Measurements from ENCODE around the gene ATF1.

ATF1 gene

DNA sequence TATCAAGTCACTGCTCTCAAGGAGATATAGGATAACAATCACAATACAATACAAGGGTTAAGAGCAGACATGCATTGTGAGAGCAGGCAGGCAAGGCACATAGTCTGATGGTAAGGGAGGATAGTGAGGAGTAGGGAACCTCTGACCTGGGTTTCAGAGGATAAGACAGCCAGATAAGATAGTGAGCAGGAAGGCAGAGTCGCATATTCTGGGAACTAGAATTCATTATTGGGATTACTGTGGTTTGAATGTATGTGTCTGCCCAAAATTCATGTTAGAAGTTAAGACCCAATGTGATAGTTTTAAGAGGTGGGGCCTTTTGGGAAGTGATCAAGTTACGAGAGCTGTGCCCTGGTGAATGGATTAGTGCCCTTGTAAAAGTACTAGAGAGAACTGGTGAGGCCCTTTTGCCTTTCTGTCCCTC, 14.4 kb upstream of the ATF1 start:
- no peak for DNase-seq (ENCODE audit: low read depth)
- TF ChIP-seq, protein P1, sequence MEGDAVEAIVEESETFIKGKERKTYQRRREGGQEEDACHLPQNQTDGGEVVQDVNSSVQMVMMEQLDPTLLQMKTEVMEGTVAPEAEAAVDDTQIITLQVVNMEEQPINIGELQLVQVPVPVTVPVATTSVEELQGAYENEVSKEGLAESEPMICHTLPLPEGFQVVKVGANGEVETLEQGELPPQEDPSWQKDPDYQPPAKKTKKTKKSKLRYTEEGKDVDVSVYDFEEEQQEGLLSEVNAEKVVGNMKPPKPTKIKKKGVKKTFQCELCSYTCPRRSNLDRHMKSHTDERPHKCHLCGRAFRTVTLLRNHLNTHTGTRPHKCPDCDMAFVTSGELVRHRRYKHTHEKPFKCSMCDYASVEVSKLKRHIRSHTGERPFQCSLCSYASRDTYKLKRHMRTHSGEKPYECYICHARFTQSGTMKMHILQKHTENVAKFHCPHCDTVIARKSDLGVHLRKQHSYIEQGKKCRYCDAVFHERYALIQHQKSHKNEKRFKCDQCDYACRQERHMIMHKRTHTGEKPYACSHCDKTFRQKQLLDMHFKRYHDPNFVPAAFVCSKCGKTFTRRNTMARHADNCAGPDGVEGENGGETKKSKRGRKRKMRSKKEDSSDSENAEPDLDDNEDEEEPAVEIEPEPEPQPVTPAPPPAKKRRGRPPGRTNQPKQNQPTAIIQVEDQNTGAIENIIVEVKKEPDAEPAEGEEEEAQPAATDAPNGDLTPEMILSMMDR (IDR thresholded peaks at IDR 0.05; ENCODE audit: low read depth, low read length, missing control alignments) = no peak
- no peak overlapping the region for H3K4me3 ChIP-seq (ENCODE audit: low read depth, low read length)

DNA sequence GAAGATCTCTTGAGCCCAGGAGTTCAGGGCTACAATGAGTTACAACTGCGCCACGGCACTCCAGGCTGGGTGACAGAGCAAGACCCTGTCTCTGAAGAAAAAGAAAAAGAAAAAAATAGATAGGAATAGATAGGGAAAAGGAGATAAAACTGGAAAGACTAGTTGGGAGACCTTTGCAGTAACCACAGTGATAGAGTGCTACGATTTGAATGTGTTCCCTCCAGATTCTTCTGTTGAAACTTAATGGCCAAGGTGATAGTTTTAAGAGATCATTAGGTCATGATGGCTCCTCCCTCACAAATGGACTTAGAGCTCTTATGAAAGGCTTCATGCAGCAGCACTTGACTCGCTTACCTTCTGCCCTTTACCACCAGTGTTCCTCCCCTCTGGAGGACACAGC, 13.5 kb upstream of the ATF1 start:
- TF ChIP-seq, protein P1 (IDR thresholded peaks at IDR 0.05; ENCODE audit: low read depth, low read length, missing control alignments) = no peak
- DNase-seq (ENCODE audit: low read depth) = no peak
- no peak overlapping the region for H3K4me3 ChIP-seq (ENCODE audit: low read depth, low read length)

DNA sequence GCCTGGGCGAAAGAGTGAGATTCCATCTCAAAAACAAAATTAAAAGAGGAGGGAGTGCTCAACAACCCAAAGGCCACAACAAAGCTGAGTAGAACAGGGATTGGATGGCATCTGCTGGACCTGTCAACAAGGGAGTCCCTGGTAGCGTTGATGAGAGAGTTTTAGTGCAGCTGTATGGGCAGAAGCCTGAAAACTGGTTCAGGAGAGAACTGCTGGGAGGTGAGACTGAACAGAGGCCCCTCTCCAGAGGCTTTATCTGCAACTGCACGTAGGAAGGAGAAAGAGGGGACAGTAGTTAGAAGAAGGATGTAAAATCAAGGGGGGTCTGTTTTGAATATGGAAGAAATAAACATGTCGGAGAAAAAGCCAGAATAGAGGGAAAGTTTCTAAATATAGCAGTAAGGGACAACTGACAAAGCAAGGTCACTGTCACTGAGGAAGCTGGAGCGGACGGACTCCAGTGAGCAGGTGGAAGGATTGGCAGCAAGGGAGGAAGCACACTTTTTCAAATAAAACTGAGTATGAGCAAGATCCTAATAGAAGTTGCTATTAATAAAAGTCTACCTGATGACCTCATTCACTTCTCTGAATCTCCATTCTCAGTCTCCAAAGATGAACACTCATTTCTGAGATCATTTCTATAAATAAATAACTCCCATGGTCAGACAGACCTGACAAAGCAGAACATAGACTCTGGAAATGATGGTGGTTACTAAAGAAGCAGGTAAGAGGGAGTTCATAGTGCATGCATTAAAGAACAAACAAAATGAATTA, 11.8 kb upstream of the ATF1 start:
- TF ChIP-seq, protein P1 (IDR thresholded peaks at IDR 0.05; ENCODE audit: low read depth, low read length, missing control alignments) = no peak
- DNase-seq (ENCODE audit: low read depth) = no peak

DNA sequence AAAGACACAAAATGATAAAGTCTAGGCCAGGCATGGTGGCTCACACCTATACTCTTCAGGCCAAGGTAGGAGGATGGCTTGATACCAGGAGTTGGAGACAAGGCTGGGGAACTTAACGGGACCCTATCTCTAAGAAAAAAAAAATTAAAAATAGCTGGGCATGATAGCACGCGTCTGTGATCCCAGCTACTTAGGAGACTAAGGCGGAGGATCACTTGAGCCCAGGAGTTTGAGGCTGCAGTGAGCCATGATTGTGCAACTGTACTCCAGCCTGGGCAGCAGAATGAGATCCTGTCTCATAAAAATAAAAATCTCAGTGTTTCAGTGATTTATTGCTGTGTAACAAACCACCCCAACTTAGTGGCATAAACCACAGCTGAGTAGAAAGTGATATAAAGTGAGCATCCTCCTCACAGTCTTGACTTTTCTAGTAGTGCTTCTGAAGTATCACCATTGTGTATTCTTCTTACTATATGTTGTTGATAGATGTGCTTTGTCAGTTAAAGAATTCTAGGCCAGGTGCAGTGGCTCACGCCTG, 10.6 kb upstream of the ATF1 start:
- TF ChIP-seq, protein P1 (IDR thresholded peaks at IDR 0.05; ENCODE audit: low read depth, low read length, missing control alignments) = no peak
- H3K4me3 ChIP-seq (ENCODE audit: low read depth, low read length) = no peak overlapping the region
- DNase-seq (ENCODE audit: low read depth) = no peak

More for the DNA sequence above, 11.8 kb upstream of the ATF1 start:
- no peak overlapping the region for H3K4me3 ChIP-seq (ENCODE audit: low read depth, low read length)

DNA sequence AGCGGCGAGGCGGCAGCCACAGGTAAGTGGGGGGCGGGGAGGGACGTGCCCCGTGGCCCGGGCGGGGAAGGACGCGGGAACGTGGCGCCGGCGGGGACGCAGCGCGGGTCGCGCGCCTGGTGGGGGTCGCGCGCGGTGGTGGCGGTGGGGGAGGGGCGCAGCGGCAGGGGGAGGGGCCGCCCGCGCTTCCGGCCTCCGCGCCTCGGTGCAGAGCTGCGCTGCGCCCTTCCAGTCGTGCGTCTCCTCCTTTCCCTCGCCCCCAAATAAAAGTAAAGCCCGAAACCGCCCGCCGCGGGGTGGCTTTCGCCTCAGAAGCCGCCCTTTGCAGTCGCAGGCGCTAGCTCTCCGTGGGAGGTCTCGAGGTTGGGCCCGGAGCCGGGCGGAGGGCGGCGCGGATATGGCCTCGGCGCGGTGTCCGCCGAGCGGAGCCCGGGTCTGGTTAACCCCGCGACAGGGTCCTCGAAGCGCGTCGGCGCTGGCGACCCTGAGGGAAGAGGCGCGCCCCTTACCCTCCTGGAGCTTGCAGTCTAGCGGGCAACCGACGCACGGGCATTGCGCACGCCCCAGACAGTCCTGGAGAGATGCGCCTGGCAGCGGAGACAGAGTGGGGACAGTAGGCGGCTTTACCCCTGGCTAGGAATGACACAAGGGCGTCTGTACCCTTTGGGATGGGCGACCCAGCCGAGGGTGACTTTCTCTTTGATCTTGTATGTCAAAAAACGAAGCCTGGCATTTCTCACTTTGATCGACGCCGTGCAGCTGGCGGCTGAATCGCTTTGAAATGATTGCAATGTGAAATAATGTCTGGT, 589 bp downstream of the ATF1 start:
- TF ChIP-seq, protein P1 (IDR thresholded peaks at IDR 0.05; ENCODE audit: low read depth, low read length, missing control alignments) = no peak
- peak overlapping the region; percentile 85 for H3K4me3 ChIP-seq (ENCODE audit: low read depth, low read length)
- DNase-seq (ENCODE audit: low read depth) = no peak

DNA sequence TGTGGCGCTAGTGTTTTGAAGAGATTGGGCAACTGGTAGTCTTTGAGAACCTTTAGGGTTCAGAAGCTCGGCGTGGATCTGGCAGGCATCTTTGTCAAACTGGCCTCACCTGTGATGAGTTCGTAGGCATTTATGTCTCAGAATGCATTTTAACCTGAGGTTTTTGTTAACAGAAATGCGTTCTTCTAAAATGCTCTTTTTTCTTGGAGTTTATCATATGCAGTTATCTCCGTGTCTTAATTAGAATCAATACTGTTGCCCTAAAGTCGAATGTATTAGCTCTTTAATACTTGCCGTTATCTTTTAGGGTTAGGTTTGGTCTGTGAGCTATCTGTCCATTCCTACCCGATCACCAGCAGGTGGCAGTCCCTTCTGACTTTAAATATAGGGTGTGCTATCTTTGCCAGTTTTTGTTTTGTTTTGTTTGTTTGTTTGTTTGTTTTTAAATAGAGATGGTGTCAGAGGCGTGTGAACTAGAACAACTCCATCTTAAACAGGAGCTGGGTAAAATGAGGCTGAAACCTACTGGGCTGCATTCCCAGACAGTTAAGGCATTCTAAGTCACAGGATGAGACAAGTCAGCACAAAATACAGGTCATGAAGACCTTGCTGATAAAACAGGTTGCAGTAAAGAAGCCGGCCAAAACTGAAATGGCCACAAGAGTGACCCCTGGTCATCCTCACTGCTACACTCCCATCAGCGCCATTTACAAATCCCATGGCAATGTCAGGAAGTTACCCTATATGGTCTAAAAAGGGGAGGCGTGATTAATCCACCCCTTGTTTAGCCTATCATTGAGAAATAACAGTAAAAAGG, 1.4 kb downstream of the ATF1 start:
- TF ChIP-seq, protein P1 (IDR thresholded peaks at IDR 0.05; ENCODE audit: low read depth, low read length, missing control alignments) = peak; percentile 66
- H3K4me3 ChIP-seq (ENCODE audit: low read depth, low read length) = peak overlapping the region; percentile 85
- DNase-seq (ENCODE audit: low read depth) = peak; percentile 45
